WTC11 (cell line): ENCODE data around the gene RAB22A. TPM values are rescaled to one million over a fixed set of nuclear protein-coding genes. Genes with fewer than 3 reads are reported as not detected.
A peak's percentile ranks its signal among the peaks of the same experiment; 100 is the strongest.

Experiments used
- ATAC-seq: fragments of 200-7000 bp; cut with Tn5 transposase; 2 replicates; pipeline ENCODE4 v1.10.0; 2021; ENCODE audit warnings: mild to moderate bottlenecking, moderate library complexity
- CTCF ChIA-PET: fragments of 300-600 bp; sonication (Branson Sonifier 250); formaldehyde crosslinking; loops from one replicate; lab custom pipeline; 2021; ENCODE audit warnings: antibody characterized with exemption; lab: Charles Lee
- POLR2A ChIA-PET: fragments of 350-600 bp; sonication (Branson Sonifier 250); formaldehyde crosslinking; loops from one replicate; lab custom pipeline; 2021; ENCODE audit warnings: antibody characterized with exemption; lab: Charles Lee
- DNase-seq: peaks from one replicate; pipeline ENCODE4 v3.0.0; 2021; ENCODE audit warnings: low spot score
- H3K27ac Mint-ChIP-seq: 2 replicates; pipeline ENCODE4 v1.8.0; 2021; ENCODE audit warnings: mixed read lengths
- H3K27me3 Mint-ChIP-seq: 2 replicates; pipeline ENCODE4 v1.8.0; 2021; ENCODE audit warnings: low read depth, mild to moderate bottlenecking, moderate library complexity, mixed read lengths
- H3K36me3 Mint-ChIP-seq: 2 replicates; pipeline ENCODE4 v1.8.0; 2021; ENCODE audit warnings: mixed read lengths
- H3K4me1 Mint-ChIP-seq: 2 replicates; pipeline ENCODE4 v1.8.0; 2022; ENCODE audit warnings: mixed read lengths
- H3K4me3 Mint-ChIP-seq: 2 replicates; pipeline ENCODE4 v1.8.0; 2021; ENCODE audit warnings: mild to moderate bottlenecking, moderate library complexity, mixed read lengths
- H3K9me3 Mint-ChIP-seq: 2 replicates; pipeline ENCODE4 v1.8.0; 2021; ENCODE audit warnings: mixed read lengths
- CREM ChIP-seq: sonication (generic); formaldehyde crosslinking; IDR thresholded peaks from 2 replicates; pipeline ENCODE4 v1.8.1; 2022; ENCODE audit warnings: mild to moderate bottlenecking, missing genetic modification reagents, moderate library complexity
- MXD4 ChIP-seq: fragments of 250-450 bp; sonication (Bioruptor Pico); IDR thresholded peaks from 2 replicates; pipeline ENCODE4 v1.8.0; 2021; ENCODE audit warnings: mild to moderate bottlenecking, moderate library complexity, borderline replicate concordance
- OVOL2 ChIP-seq: fragments of 250-450 bp; sonication (Bioruptor Pico); IDR thresholded peaks from 2 replicates; pipeline ENCODE4 v1.9.0; 2021; ENCODE audit warnings: mild to moderate bottlenecking, borderline replicate concordance
- PRRX2 ChIP-seq: fragments of 250-450 bp; sonication (Bioruptor Pico); IDR thresholded peaks from 2 replicates; pipeline ENCODE4 v1.8.0; 2021; ENCODE audit warnings: mild to moderate bottlenecking
- RELA ChIP-seq: sonication (generic); formaldehyde crosslinking; IDR thresholded peaks from 2 replicates; pipeline ENCODE4 v1.8.1; 2022; ENCODE audit warnings: missing genetic modification reagents, mild to moderate bottlenecking, borderline replicate concordance
- RORB ChIP-seq: fragments of 250-450 bp; sonication (Bioruptor Pico); IDR thresholded peaks from 2 replicates; pipeline ENCODE4 v1.9.0; 2021; ENCODE audit warnings: mild to moderate bottlenecking
- SMAD3 ChIP-seq: sonication (generic); formaldehyde crosslinking; IDR thresholded peaks from 2 replicates; pipeline ENCODE4 v1.8.0; 2022; ENCODE audit warnings: missing genetic modification reagents, mild to moderate bottlenecking, borderline replicate concordance
- SMAD4 ChIP-seq: sonication (generic); formaldehyde crosslinking; IDR thresholded peaks from 2 replicates; pipeline ENCODE4 v1.8.0; 2022; ENCODE audit warnings: mild to moderate bottlenecking, missing genetic modification reagents
- TP53 ChIP-seq: sonication (generic); formaldehyde crosslinking; IDR thresholded peaks from 2 replicates; pipeline ENCODE4 v1.8.1; 2023; ENCODE audit warnings: mild to moderate bottlenecking, missing genetic modification reagents
- ZNF121 ChIP-seq: sonication (generic); formaldehyde crosslinking; IDR thresholded peaks from 2 replicates; pipeline ENCODE4 v1.8.0; 2023; ENCODE audit warnings: missing genetic modification reagents
- ZNF138 ChIP-seq: sonication (generic); formaldehyde crosslinking; conservative IDR thresholded peaks from 2 replicates; pipeline ENCODE4 v1.8.1; 2022; ENCODE audit warnings: mild to moderate bottlenecking, moderate library complexity, missing genetic modification reagents
- ZNF263 ChIP-seq: sonication (generic); formaldehyde crosslinking; IDR thresholded peaks from 2 replicates; pipeline ENCODE4 v1.8.1; 2022; ENCODE audit warnings: low read depth, mild to moderate bottlenecking, moderate library complexity, missing genetic modification reagents
- ZNF416 ChIP-seq: fragments of 250-450 bp; sonication (Bioruptor Pico); IDR thresholded peaks from 2 replicates; pipeline ENCODE4 v1.9.0; 2021; ENCODE audit warnings: mild to moderate bottlenecking, inconsistent platforms
- total RNA-seq: library from RNA; stranded (reverse); gene quantifications from 3 replicates; pipeline ENCODE4 v1.2.3, GENCODE V29; 2021
- TF ChIP-seq, protein P1 (sequence below): fragments of 250-450 bp; sonication (Bioruptor Pico); IDR thresholded peaks from 2 replicates; pipeline ENCODE4 v1.9.0; 2021; ENCODE audit warnings: mild to moderate bottlenecking, borderline replicate concordance
- TF ChIP-seq, protein P2 (sequence below): sonication (generic); formaldehyde crosslinking; IDR thresholded peaks from 2 replicates; pipeline ENCODE4 v1.8.0; 2023; ENCODE audit warnings: missing genetic modification reagents
- TF ChIP-seq, protein P3 (sequence below): sonication (generic); formaldehyde crosslinking; conservative IDR thresholded peaks from 2 replicates; pipeline ENCODE4 v1.8.1; 2023; ENCODE audit warnings: mild to moderate bottlenecking, low read depth, missing genetic modification reagents, moderate library complexity
- TF ChIP-seq, protein P4 (sequence below): sonication (generic); formaldehyde crosslinking; IDR thresholded peaks from 2 replicates; pipeline ENCODE4 v1.8.0; 2022; ENCODE audit warnings: mild to moderate bottlenecking, missing genetic modification reagents

The RAB22A gene
- total RNA-seq, 1 experiment from 2014 or later = 6.0 TPM

DNA sequence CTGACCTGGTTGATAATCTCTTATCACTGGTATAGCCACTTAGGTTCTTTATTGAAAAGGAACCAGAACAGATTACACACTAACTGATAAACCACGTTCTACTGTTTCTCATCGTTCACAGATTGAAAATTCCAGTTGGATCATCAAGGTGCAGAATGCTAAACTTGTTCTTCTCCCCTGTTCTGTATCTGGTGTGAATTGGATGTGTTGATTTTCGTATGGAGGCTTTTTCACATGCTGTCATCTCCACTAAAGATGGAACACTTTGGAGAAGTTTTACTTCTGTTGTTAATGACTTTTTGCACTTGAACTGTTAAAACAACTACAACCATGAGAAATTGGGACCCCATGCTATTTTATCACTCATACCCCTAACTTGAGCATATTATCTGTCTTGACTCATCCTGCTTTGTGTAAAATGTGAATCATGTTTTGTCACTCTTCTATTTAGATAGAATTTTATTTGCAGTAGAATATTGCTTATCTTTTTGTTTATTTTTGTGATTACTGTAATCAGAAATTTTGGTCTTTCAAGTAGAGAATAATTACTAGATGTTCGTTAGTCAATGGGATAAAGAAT is 97.0 kb downstream of the RAB22A start:
- no peak for TF ChIP-seq PRRX2 (CRISPR knock-in tag)
- TF ChIP-seq TP53 (CRISPR knock-in tag) = no peak
- TF ChIP-seq, protein P1, sequence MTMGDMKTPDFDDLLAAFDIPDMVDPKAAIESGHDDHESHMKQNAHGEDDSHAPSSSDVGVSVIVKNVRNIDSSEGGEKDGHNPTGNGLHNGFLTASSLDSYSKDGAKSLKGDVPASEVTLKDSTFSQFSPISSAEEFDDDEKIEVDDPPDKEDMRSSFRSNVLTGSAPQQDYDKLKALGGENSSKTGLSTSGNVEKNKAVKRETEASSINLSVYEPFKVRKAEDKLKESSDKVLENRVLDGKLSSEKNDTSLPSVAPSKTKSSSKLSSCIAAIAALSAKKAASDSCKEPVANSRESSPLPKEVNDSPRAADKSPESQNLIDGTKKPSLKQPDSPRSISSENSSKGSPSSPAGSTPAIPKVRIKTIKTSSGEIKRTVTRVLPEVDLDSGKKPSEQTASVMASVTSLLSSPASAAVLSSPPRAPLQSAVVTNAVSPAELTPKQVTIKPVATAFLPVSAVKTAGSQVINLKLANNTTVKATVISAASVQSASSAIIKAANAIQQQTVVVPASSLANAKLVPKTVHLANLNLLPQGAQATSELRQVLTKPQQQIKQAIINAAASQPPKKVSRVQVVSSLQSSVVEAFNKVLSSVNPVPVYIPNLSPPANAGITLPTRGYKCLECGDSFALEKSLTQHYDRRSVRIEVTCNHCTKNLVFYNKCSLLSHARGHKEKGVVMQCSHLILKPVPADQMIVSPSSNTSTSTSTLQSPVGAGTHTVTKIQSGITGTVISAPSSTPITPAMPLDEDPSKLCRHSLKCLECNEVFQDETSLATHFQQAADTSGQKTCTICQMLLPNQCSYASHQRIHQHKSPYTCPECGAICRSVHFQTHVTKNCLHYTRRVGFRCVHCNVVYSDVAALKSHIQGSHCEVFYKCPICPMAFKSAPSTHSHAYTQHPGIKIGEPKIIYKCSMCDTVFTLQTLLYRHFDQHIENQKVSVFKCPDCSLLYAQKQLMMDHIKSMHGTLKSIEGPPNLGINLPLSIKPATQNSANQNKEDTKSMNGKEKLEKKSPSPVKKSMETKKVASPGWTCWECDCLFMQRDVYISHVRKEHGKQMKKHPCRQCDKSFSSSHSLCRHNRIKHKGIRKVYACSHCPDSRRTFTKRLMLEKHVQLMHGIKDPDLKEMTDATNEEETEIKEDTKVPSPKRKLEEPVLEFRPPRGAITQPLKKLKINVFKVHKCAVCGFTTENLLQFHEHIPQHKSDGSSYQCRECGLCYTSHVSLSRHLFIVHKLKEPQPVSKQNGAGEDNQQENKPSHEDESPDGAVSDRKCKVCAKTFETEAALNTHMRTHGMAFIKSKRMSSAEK (CRISPR knock-in tag) = no peak
- TF ChIP-seq, protein P2, sequence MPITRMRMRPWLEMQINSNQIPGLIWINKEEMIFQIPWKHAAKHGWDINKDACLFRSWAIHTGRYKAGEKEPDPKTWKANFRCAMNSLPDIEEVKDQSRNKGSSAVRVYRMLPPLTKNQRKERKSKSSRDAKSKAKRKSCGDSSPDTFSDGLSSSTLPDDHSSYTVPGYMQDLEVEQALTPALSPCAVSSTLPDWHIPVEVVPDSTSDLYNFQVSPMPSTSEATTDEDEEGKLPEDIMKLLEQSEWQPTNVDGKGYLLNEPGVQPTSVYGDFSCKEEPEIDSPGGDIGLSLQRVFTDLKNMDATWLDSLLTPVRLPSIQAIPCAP = no peak
- TF ChIP-seq ZNF416 (CRISPR knock-in tag) = no peak
- TF ChIP-seq ZNF138 (CRISPR knock-in tag) = no peak
- no peak for TF ChIP-seq SMAD4
- TF ChIP-seq, protein P3, sequence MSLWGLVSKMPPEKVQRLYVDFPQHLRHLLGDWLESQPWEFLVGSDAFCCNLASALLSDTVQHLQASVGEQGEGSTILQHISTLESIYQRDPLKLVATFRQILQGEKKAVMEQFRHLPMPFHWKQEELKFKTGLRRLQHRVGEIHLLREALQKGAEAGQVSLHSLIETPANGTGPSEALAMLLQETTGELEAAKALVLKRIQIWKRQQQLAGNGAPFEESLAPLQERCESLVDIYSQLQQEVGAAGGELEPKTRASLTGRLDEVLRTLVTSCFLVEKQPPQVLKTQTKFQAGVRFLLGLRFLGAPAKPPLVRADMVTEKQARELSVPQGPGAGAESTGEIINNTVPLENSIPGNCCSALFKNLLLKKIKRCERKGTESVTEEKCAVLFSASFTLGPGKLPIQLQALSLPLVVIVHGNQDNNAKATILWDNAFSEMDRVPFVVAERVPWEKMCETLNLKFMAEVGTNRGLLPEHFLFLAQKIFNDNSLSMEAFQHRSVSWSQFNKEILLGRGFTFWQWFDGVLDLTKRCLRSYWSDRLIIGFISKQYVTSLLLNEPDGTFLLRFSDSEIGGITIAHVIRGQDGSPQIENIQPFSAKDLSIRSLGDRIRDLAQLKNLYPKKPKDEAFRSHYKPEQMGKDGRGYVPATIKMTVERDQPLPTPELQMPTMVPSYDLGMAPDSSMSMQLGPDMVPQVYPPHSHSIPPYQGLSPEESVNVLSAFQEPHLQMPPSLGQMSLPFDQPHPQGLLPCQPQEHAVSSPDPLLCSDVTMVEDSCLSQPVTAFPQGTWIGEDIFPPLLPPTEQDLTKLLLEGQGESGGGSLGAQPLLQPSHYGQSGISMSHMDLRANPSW (CRISPR knock-in tag) = no peak
- TF ChIP-seq RORB (CRISPR knock-in tag) = no peak
- TF ChIP-seq SMAD3 (CRISPR knock-in tag) = no peak
- TF ChIP-seq, protein P4, sequence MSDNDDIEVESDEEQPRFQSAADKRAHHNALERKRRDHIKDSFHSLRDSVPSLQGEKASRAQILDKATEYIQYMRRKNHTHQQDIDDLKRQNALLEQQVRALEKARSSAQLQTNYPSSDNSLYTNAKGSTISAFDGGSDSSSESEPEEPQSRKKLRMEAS (CRISPR knock-in tag) = no peak
- no peak for TF ChIP-seq OVOL2 (CRISPR knock-in tag)
- TF ChIP-seq CREM (CRISPR knock-in tag) = no peak
- CTCF ChIA-PET = interaction anchor here (0.6 kb wide), 1 partner anchor 23 kb away, joined by 3 read pairs; no protein-coding TSS in a partner anchor
- H3K4me3 Mint-ChIP-seq = no peak overlapping the region
- H3K9me3 Mint-ChIP-seq = no peaks in the 10 kb centered on the region
- H3K27ac Mint-ChIP-seq = peak overlapping the region; percentile 47
- no peaks in the 10 kb centered on the region; the same call in 1 of the 2 replicates for H3K36me3 Mint-ChIP-seq
- no peak for ATAC-seq
- no peaks in the 10 kb centered on the region for H3K27me3 Mint-ChIP-seq
- peaks cover 38% of the 10 kb centered on the region for H3K4me1 Mint-ChIP-seq
- POLR2A ChIA-PET = interaction anchor here (1.4 kb wide), 1 partner anchor 17 kb away, joined by 5 read pairs; the partner anchor contains the start of gene VAPB
- no peak for DNase-seq

DNA sequence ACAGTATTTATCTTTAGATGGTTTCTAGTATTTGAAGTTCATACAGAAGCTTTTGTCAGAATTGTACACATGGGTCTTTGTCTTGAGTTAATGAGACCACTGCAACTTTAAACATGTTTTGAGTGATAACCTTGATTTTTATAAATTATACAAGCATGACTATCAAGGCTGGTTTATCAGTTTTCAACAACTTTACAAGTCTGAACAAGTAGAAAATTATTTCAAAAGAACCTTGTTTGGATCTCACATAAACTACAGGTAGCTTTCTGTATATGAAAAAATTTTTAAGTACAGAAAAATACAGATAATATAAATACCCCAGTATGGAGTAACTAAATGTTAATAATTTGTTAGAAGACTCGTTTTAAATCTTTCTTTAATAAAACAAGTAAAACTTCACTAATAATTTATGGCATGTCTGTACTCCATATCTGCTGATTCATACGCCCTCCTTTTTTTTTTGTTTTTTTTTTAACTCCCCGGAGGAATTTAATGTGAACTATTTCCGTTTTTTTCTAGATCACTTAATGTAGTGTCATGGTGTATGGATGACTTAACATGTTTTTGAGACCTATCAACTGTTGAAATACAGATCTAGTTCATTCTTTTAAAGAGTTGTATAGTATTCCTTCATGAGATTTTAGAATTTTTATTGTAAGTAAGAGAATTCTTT is 97.8 kb downstream of the RAB22A start:
- peaks cover 5% of the 10 kb centered on the region for H3K36me3 Mint-ChIP-seq
- ChIA-PET CTCF (no interaction called here), POLR2A (interaction anchor here (1.2 kb wide), 1 partner anchor 19 kb away, joined by 3 read pairs; no protein-coding TSS in a partner anchor)
- no peak for ATAC-seq
- H3K4me1 Mint-ChIP-seq = peaks cover 38% of the 10 kb centered on the region
- peak overlapping the region; percentile 73 for H3K27ac Mint-ChIP-seq
- no peak for DNase-seq
- no peak overlapping the region for H3K4me3 Mint-ChIP-seq
- TF ChIP-seq ZNF121 (CRISPR knock-in tag) = no peak
- no peak for TF ChIP-seq ZNF263 (CRISPR knock-in tag)
- no peak for TF ChIP-seq RELA
- no peak for TF ChIP-seq MXD4
- H3K9me3 Mint-ChIP-seq = no peaks in the 10 kb centered on the region
- no peaks in the 10 kb centered on the region for H3K27me3 Mint-ChIP-seq
